Esophagus squamous epithelium (tissue), 5 donors: ENCODE measurements around the gene DDX52. TPM values are rescaled to one million over a fixed set of nuclear protein-coding genes. Genes with fewer than 3 reads are reported as not detected.

ENCODE experiments used
- DNase-seq: peaks from one replicate; lab custom pipeline; 2025; lab: John Stamatoyannopoulos, UW
- H3K27ac ChIP-seq, 4 donors: fragments of 200-600 bp; sonication (generic); one replicate each; pipeline ENCODE4 v1.5.1; 2016 to 2019; ENCODE audit warnings: mild to moderate bottlenecking in 1 of 4
- H3K27me3 ChIP-seq, 4 donors: fragments of 200-600 bp; sonication (generic); 1 replicate in 3 of 4; 2 replicates in 1 of 4; pipeline versions ENCODE4 v1.5.1 to v1.6.0; 2017 to 2021; ENCODE audit warnings: antibody characterized with exemption in 1 of 4
- H3K36me3 ChIP-seq, 3 donors: fragments of 200-600 bp; sonication (generic); one replicate each; pipeline ENCODE4 v1.5.1; 2016 to 2019
- H3K4me1 ChIP-seq, 3 donors: fragments of 200-600 bp; sonication (generic); one replicate each; pipeline ENCODE4 v1.5.1; 2017 to 2019
- H3K4me3 ChIP-seq, 4 donors: fragments of 200-600 bp; sonication (generic); 1 replicate in 3 of 4; 2 replicates in 1 of 4; pipeline ENCODE4 v1.5.1; 2016 to 2019; ENCODE audit warnings: mild to moderate bottlenecking in 2 of 4, moderate library complexity in 1 of 4
- H3K9me3 ChIP-seq, 3 donors: fragments of 200-600 bp; sonication (generic); one replicate each; pipeline ENCODE4 v1.5.1; 2016 to 2019
- POLR2A ChIP-seq, 4 donors: fragments of 450-650 bp; IDR thresholded peaks; one replicate each; pipeline ENCODE4 v1.6.1; 2017; ENCODE audit warnings: antibody characterized with exemption in 4 of 4, mild to moderate bottlenecking in 4 of 4, moderate library complexity in 3 of 4
- WGBS, 2 donors: methylation state at CpG; one replicate each; pipeline ENCODE4 v1.1.5; 2018; 5-methylcytosine and 5-hydroxymethylcytosine counted together
- intact Hi-C: fragments of 100-400 bp; cut with DNase I; formaldehyde crosslinking; loops from one replicate; pipeline ENCODE4 v1.15.0; 2022
- small RNA-seq, 4 donors: library from RNA; depleted of rRNA; stranded (forward); fragments of <200 nt; gene quantifications; one replicate each; pipeline ENCODE3, GENCODE V24; 2016
- total RNA-seq, 4 donors: library from RNA; depleted of rRNA; stranded (reverse); fragments of >200 nt; gene quantifications; one replicate each; pipeline ENCODE4 v1.1.0, GENCODE V29; 2016
- TF ChIP-seq, protein P1 (sequence below), 6 experiments: fragments of 450-650 bp in 4 of 6; fragments of 200-600 bp in 2 of 6; sonication (generic) in 2 of 6; IDR thresholded peaks; one replicate each; pipeline ENCODE4 v1.5.1; 2016 to 2019; ENCODE audit warnings: antibody characterized with exemption in 6 of 6, mild to moderate bottlenecking in 4 of 6, moderate library complexity in 4 of 6
- donor health status: DM: yes; HTN: yes; CAD: no.

The DDX52 gene
- total RNA-seq, 4 donors from 2014 or later = 13.3 to 27.7 (median 21.6) TPM

DNA sequence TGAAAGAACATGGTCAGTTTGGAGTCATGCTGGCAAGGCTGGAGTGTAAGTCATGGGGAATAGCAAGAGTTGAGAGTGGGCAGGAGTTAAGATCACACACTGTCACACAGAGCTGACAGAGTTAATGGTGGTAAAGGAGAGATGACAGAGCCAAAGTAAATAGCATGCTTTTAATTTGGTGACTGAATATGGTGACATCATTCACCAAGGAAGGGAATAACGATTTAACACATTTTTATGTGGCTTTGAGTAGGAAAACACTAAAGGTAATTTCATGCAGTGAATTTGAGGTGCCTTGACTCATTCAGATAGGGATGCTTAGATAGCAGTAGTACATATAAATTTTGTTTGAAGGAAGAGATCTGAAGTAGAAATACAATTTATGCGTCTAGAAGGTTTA lies 76.1 kb downstream of the DDX52 start:
- intact Hi-C loops = no loop called here
- Histone ChIP-seq H3K9me3 (no peaks in the 10 kb centered on the region), H3K4me1 (no peaks in the 10 kb centered on the region), H3K27ac (no peak overlapping the region), H3K4me3 (no peak overlapping the region), H3K36me3 (peaks cover 5 to 85% (median 19%) of the 10 kb centered on the region in 3 donors), H3K27me3 (no peaks in the 10 kb centered on the region)
- 72 to 78% methylated on average over 2 of the region's 2 CpGs for WGBS, 2 donors
- TF ChIP-seq, protein P1, sequence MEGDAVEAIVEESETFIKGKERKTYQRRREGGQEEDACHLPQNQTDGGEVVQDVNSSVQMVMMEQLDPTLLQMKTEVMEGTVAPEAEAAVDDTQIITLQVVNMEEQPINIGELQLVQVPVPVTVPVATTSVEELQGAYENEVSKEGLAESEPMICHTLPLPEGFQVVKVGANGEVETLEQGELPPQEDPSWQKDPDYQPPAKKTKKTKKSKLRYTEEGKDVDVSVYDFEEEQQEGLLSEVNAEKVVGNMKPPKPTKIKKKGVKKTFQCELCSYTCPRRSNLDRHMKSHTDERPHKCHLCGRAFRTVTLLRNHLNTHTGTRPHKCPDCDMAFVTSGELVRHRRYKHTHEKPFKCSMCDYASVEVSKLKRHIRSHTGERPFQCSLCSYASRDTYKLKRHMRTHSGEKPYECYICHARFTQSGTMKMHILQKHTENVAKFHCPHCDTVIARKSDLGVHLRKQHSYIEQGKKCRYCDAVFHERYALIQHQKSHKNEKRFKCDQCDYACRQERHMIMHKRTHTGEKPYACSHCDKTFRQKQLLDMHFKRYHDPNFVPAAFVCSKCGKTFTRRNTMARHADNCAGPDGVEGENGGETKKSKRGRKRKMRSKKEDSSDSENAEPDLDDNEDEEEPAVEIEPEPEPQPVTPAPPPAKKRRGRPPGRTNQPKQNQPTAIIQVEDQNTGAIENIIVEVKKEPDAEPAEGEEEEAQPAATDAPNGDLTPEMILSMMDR (IDR thresholded peaks at IDR 0.05) = no peak
- TF ChIP-seq POLR2A (IDR thresholded peaks at IDR 0.05) = no peak
- no peak for DNase-seq

DNA sequence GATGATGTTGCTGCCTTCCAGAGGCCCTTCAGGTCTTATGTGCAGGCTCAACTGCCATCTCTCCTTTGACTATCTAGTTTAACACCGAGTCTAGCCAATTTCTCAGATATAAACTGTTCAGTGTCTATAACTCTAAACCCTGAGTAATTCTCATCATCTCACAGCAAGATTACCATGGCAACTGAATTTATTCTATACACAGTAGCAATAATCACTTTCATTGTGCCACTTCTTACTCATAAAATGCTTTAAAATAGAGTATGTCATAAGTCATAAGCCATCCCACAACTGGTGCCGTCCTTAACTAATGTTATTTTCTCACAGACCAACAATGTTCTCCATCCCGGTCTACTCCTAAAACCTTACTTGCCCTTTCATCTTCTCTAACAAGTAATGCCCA lies 79.0 kb downstream of the DDX52 start:
- Histone ChIP-seq H3K27me3 (no peaks in the 10 kb centered on the region), H3K36me3 (peaks cover 5 to 85% (median 31%) of the 10 kb centered on the region in 3 donors), H3K4me3 (no peak overlapping the region), H3K4me1 (no peaks in the 10 kb centered on the region), H3K9me3 (no peaks in the 10 kb centered on the region), H3K27ac (no peak overlapping the region)
- WGBS, 2 donors = 82 to 95% methylated on average over 3 of the region's 3 CpGs
- DNase-seq = no peak
- TF ChIP-seq, protein P1 (IDR thresholded peaks at IDR 0.05) = no peak
- no peak for TF ChIP-seq POLR2A (IDR thresholded peaks at IDR 0.05)
- intact Hi-C loops = no loop called here

DNA sequence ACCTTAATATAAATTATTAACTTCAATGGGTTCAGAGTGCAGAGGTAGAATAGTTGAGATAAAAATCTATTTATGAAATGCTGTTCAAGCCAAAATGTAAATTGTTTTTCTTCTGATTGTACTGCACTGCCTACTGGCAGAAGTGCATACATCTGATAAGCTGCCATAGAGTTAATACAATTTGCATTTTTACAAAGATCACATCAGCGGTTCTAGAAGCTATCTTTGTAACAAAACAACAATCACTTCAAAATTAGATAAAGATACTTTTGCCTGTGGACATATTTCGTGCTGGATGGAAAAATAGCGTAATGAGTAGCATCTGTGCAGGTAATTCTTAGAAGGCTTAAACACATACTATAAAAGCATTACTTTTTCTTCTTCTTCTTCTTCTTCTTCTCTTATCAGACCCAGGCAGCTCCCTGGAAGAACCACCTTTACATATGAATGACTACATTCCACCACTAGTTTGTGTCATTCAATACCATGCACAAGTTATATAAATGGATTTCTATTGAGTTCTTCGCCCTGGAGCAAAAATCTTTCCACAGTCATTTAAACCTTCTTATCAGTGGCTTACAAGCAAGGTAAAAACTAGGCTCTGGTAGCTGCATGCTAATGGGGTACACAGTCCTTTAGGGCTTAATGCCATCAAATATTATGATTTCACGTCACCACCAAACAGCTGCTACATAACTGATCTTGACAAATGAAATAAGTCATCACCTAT lies 81.1 kb downstream of the DDX52 start:
- H3K4me3 ChIP-seq = no peak overlapping the region
- TF ChIP-seq, protein P1 (IDR thresholded peaks at IDR 0.05) = no peak
- TF ChIP-seq POLR2A (IDR thresholded peaks at IDR 0.05) = no peak
- no peak overlapping the region for H3K27ac ChIP-seq
- 80 to 92% methylated on average over 5 of the region's 5 CpGs for WGBS, 2 donors
- no peaks in the 10 kb centered on the region for H3K27me3 ChIP-seq
- no peak for DNase-seq
- intact Hi-C loops = no loop called here
- no peaks in the 10 kb centered on the region for H3K9me3 ChIP-seq
- peaks cover 0 to 85% (median 31%) of the 10 kb centered on the region in 3 donors for H3K36me3 ChIP-seq
- H3K4me1 ChIP-seq = no peaks in the 10 kb centered on the region

Small RNA genes lying within 50 kb of the gene (small RNA-seq; reads per million reads assigned to genes)
- 0 reads per million in 4 donors for gene MIR378J

Other genes with a start within 250 kb of the DDX52 start
- 10 to 100 TPM; 34.5 to 81.0 (median 55.8) TPM for gene ACACA, start 236.6 kb downstream of the DDX52 start, total RNA-seq
- 1 to 10 TPM; 6.7 to 8.9 (median 7.6) TPM for gene TADA2A, start 236.6 kb downstream of the DDX52 start, total RNA-seq
- 10 to 100 TPM; 11.4 to 28.8 (median 20.4) TPM for gene DUSP14, start 153.6 kb downstream of the DDX52 start, total RNA-seq
- 10 to 100 TPM; 16.5 to 24.2 (median 21.3) TPM for gene SYNRG, start 34.0 kb downstream of the DDX52 start, total RNA-seq
- gene HNF1B, start 101.6 kb upstream of the DDX52 start, total RNA-seq = not detected